Measurements from ENCODE around the gene PLEKHG3.
A peak's percentile ranks its signal among the peaks of the same experiment; 100 is the strongest.

Gene PLEKHG3

GRCh38 chr14:64706593-64707193 lies 2.5 kb downstream of the PLEKHG3 start:
- H3K27ac Mint-ChIP-seq, result no peak overlapping the region
- CTCF ChIA-PET, result interaction anchor here (0.9 to 1.5 kb wide), 2 partner anchors 7 to 56 kb away, joined by 3 to 6 read pairs; no protein-coding TSS in a partner anchor

GRCh38 chr14:64707661-64708060 lies 3.4 kb downstream of the PLEKHG3 start:
- H3K4me3 Mint-ChIP-seq, result peak overlapping the region; percentile 69
- CTCF ChIA-PET, result interaction anchor here (1.5 kb wide), 1 partner anchor 8 kb away, joined by 6 read pairs; no protein-coding TSS in a partner anchor
- H3K9me3 Mint-ChIP-seq, result peaks cover 3% of the 10 kb centered on the region
- peak overlapping the region; percentile 88 for H3K27ac Mint-ChIP-seq
- peaks cover 29% of the 10 kb centered on the region for H3K36me3 Mint-ChIP-seq
- H3K4me1 Mint-ChIP-seq, result peaks cover 70% of the 10 kb centered on the region
- H3K27me3 Mint-ChIP-seq, result peaks cover 81% of the 10 kb centered on the region
- DNase-seq, result peak; percentile 39

More at GRCh38 chr14:64706593-64707193, 2.5 kb downstream of the PLEKHG3 start:
- peak overlapping the region; percentile 69 for H3K4me3 Mint-ChIP-seq
- H3K9me3 Mint-ChIP-seq, result no peaks in the 10 kb centered on the region
- H3K36me3 Mint-ChIP-seq, result peaks cover 20% of the 10 kb centered on the region
- H3K4me1 Mint-ChIP-seq, result peaks cover 68% of the 10 kb centered on the region
- DNase-seq, result no peak
- H3K27me3 Mint-ChIP-seq, result peaks cover 87% of the 10 kb centered on the region

GRCh38 chr14:64708148-64709004 lies 4.2 kb downstream of the PLEKHG3 start:
- peak overlapping the region; percentile 88 for H3K27ac Mint-ChIP-seq
- peaks cover 81% of the 10 kb centered on the region for H3K27me3 Mint-ChIP-seq
- peak overlapping the region; percentile 69 for H3K4me3 Mint-ChIP-seq
- CTCF ChIA-PET, result interaction anchor here (1.2 to 1.5 kb wide), 2 partner anchors 9 to 54 kb away, joined by 4 to 6 read pairs; no protein-coding TSS in a partner anchor
- H3K4me1 Mint-ChIP-seq, result peaks cover 66% of the 10 kb centered on the region
- H3K9me3 Mint-ChIP-seq, result peaks cover 10% of the 10 kb centered on the region
- H3K36me3 Mint-ChIP-seq, result peaks cover 35% of the 10 kb centered on the region
- peak; percentile 81 for DNase-seq

- peaks cover 63% of the 10 kb centered on the region for H3K4me1 Mint-ChIP-seq
- H3K36me3 Mint-ChIP-seq, result peaks cover 41% of the 10 kb centered on the region
- peak overlapping the region; percentile 88 for H3K27ac Mint-ChIP-seq
- peak overlapping the region; percentile 69 for H3K4me3 Mint-ChIP-seq
- CTCF ChIA-PET, result interaction anchor here (1.2 to 1.3 kb wide), 2 partner anchors 53 to 73 kb away, joined by 3 to 4 read pairs; no protein-coding TSS in a partner anchor
- H3K27me3 Mint-ChIP-seq, result peaks cover 80% of the 10 kb centered on the region
- peaks cover 15% of the 10 kb centered on the region for H3K9me3 Mint-ChIP-seq
- DNase-seq, result no peak
Measured at GRCh38 chr14:64709126-64709525, 4.9 kb downstream of the PLEKHG3 start.

- CTCF ChIA-PET, result no interaction called here
- Mint-ChIP-seq H3K4me1 (peaks cover 68% of the 10 kb centered on the region), H3K36me3 (peaks cover 53% of the 10 kb centered on the region), H3K27ac (no peak overlapping the region), H3K9me3 (peaks cover 17% of the 10 kb centered on the region), H3K4me3 (no peak overlapping the region), H3K27me3 (peaks cover 73% of the 10 kb centered on the region)
- DNase-seq, result no peak
Measured at GRCh38 chr14:64711039-64711438, 6.8 kb downstream of the PLEKHG3 start.

- Mint-ChIP-seq H3K27me3 (peaks cover 60% of the 10 kb centered on the region), H3K27ac (no peak overlapping the region), H3K4me1 (peaks cover 70% of the 10 kb centered on the region), H3K36me3 (peaks cover 62% of the 10 kb centered on the region), H3K9me3 (peaks cover 17% of the 10 kb centered on the region), H3K4me3 (no peak overlapping the region)
- DNase-seq, result no peak
- CTCF ChIA-PET, result no interaction called here
Measured at GRCh38 chr14:64713677-64714076, 9.5 kb downstream of the PLEKHG3 start.

GRCh38 chr14:64714432-64715025 lies 10.3 kb downstream of the PLEKHG3 start:
- Mint-ChIP-seq H3K9me3 (peaks cover 17% of the 10 kb centered on the region), H3K27ac (no peak overlapping the region), H3K36me3 (peaks cover 58% of the 10 kb centered on the region), H3K27me3 (peaks cover 54% of the 10 kb centered on the region), H3K4me3 (no peak overlapping the region), H3K4me1 (peaks cover 68% of the 10 kb centered on the region)
- DNase-seq, result no peak
- CTCF ChIA-PET, result no interaction called here

GRCh38 chr14:64715146-64715627 lies 11.0 kb downstream of the PLEKHG3 start:
- H3K27ac Mint-ChIP-seq, result no peak overlapping the region
- H3K9me3 Mint-ChIP-seq, result peaks cover 17% of the 10 kb centered on the region
- peaks cover 58% of the 10 kb centered on the region for H3K36me3 Mint-ChIP-seq
- DNase-seq, result no peak
- no peak overlapping the region for H3K4me3 Mint-ChIP-seq
- CTCF ChIA-PET, result no interaction called here
- H3K27me3 Mint-ChIP-seq, result peaks cover 53% of the 10 kb centered on the region
- peaks cover 66% of the 10 kb centered on the region for H3K4me1 Mint-ChIP-seq

GRCh38 chr14:64715628-64716412 lies 11.6 kb downstream of the PLEKHG3 start:
- H3K27ac Mint-ChIP-seq, result no peak overlapping the region
- H3K9me3 Mint-ChIP-seq, result peaks cover 17% of the 10 kb centered on the region
- H3K4me3 Mint-ChIP-seq, result no peak overlapping the region
- H3K36me3 Mint-ChIP-seq, result peaks cover 60% of the 10 kb centered on the region
- H3K27me3 Mint-ChIP-seq, result peaks cover 47% of the 10 kb centered on the region
- CTCF ChIA-PET, result interaction anchor here (1.0 to 1.4 kb wide), 2 partner anchors 43 to 49 kb away, joined by 3 to 5 read pairs; no protein-coding TSS in a partner anchor
- peaks cover 68% of the 10 kb centered on the region for H3K4me1 Mint-ChIP-seq
- DNase-seq, result no peak

- Mint-ChIP-seq H3K27me3 (peaks cover 34% of the 10 kb centered on the region), H3K27ac (no peak overlapping the region), H3K36me3 (peaks cover 53% of the 10 kb centered on the region), H3K4me1 (peaks cover 79% of the 10 kb centered on the region), H3K9me3 (peaks cover 13% of the 10 kb centered on the region), H3K4me3 (no peak overlapping the region)
- CTCF ChIA-PET, result no interaction called here
- no peak for DNase-seq
Measured at GRCh38 chr14:64717870-64718269, 13.6 kb downstream of the PLEKHG3 start.

GRCh38 chr14:64718762-64719161 lies 14.5 kb downstream of the PLEKHG3 start:
- CTCF ChIA-PET, result no interaction called here

GRCh38 chr14:64719601-64720000 lies 15.4 kb downstream of the PLEKHG3 start:
- Mint-ChIP-seq H3K36me3 (peaks cover 49% of the 10 kb centered on the region), H3K4me3 (no peak overlapping the region), H3K9me3 (no peaks in the 10 kb centered on the region), H3K27me3 (peaks cover 19% of the 10 kb centered on the region), H3K4me1 (peaks cover 89% of the 10 kb centered on the region), H3K27ac (no peak overlapping the region)
- CTCF ChIA-PET, result no interaction called here
- DNase-seq, result no peak

More at GRCh38 chr14:64718762-64719161, 14.5 kb downstream of the PLEKHG3 start:
- Mint-ChIP-seq H3K9me3 (peaks cover 4% of the 10 kb centered on the region), H3K27me3 (peaks cover 26% of the 10 kb centered on the region), H3K36me3 (peaks cover 48% of the 10 kb centered on the region), H3K4me3 (no peak overlapping the region), H3K4me1 (peaks cover 86% of the 10 kb centered on the region), H3K27ac (no peak overlapping the region)
- no peak for DNase-seq

GRCh38 chr14:64720131-64720576 lies 15.9 kb downstream of the PLEKHG3 start:
- H3K4me1 Mint-ChIP-seq, result peaks cover 89% of the 10 kb centered on the region
- CTCF ChIA-PET, result no interaction called here
- DNase-seq, result no peak
- no peaks in the 10 kb centered on the region for H3K9me3 Mint-ChIP-seq
- no peak overlapping the region for H3K4me3 Mint-ChIP-seq
- peaks cover 13% of the 10 kb centered on the region for H3K27me3 Mint-ChIP-seq
- peak overlapping the region; percentile 56 for H3K27ac Mint-ChIP-seq
- peaks cover 45% of the 10 kb centered on the region for H3K36me3 Mint-ChIP-seq
